BE2C (cell line): ENCODE data around the gene PIK3CB.

ENCODE experiments used
- DNase-seq: peaks from one replicate; pipeline ENCODE4 v3.0.0-alpha.2; 2020
- H3K27me3 ChIP-seq: fragments of 250-450 bp; sonication (Bioruptor Pico); 2 replicates; pipeline ENCODE4 v1.5.1; 2020; ENCODE audit warnings: mild to moderate bottlenecking
- H3K36me3 ChIP-seq: fragments of 250-450 bp; sonication (Bioruptor Pico); 2 replicates; pipeline ENCODE4 v1.5.1; 2020; ENCODE audit warnings: mild to moderate bottlenecking
- H3K4me1 ChIP-seq: fragments of 250-450 bp; sonication (Bioruptor Pico); 2 replicates; pipeline ENCODE4 v1.5.1; 2020
- H3K4me3 ChIP-seq: 2 replicates; pipeline ENCODE4 v1.5.1; 2011; ENCODE audit warnings: low read depth, low read length
- H3K9me3 ChIP-seq: fragments of 250-450 bp; sonication (Bioruptor Pico); 2 replicates; pipeline ENCODE4 v1.5.1; 2020
- TF ChIP-seq, protein P1 (sequence below): IDR thresholded peaks from 2 replicates; pipeline ENCODE4 v1.5.1; 2012; ENCODE audit warnings: mild to moderate bottlenecking, low read depth, low read length

The PIK3CB gene

GRCh38 chr3:138673641-138674530 is 160.8 kb downstream of the PIK3CB start:
- Histone ChIP-seq H3K4me1 (no peaks in the 10 kb centered on the region), H3K27me3 (no peaks in the 10 kb centered on the region), H3K4me3 (no peak overlapping the region), H3K9me3 (no peaks in the 10 kb centered on the region), H3K36me3 (no peaks in the 10 kb centered on the region; the same call in 1 of the 2 replicates)
- TF ChIP-seq, protein P1, sequence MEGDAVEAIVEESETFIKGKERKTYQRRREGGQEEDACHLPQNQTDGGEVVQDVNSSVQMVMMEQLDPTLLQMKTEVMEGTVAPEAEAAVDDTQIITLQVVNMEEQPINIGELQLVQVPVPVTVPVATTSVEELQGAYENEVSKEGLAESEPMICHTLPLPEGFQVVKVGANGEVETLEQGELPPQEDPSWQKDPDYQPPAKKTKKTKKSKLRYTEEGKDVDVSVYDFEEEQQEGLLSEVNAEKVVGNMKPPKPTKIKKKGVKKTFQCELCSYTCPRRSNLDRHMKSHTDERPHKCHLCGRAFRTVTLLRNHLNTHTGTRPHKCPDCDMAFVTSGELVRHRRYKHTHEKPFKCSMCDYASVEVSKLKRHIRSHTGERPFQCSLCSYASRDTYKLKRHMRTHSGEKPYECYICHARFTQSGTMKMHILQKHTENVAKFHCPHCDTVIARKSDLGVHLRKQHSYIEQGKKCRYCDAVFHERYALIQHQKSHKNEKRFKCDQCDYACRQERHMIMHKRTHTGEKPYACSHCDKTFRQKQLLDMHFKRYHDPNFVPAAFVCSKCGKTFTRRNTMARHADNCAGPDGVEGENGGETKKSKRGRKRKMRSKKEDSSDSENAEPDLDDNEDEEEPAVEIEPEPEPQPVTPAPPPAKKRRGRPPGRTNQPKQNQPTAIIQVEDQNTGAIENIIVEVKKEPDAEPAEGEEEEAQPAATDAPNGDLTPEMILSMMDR, result no peak
- DNase-seq, result no peak

DNA sequence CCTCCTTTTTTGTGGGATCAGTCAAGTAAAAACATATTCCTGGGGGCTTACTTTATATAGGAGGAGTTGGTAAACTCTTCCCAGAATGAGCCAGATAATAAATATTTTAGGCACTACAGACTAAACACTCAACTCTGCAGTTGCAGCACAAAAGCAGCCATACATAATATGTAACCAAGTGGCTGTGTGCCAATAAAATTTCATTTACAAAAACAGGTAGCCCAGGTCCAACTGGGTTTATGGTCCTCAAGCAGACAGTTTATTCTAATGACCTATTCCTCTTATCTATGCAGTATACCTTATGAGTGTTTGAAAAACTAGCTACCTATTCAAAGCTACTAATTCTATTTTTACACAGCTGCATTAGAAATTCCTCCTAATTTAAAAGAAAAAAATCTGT is 164.3 kb downstream of the PIK3CB start:
- TF ChIP-seq, protein P1, result no peak
- no peaks in the 10 kb centered on the region for H3K36me3 ChIP-seq
- no peaks in the 10 kb centered on the region for H3K27me3 ChIP-seq
- DNase-seq, result no peak
- H3K9me3 ChIP-seq, result no peaks in the 10 kb centered on the region
- H3K4me3 ChIP-seq, result no peak overlapping the region
- no peaks in the 10 kb centered on the region for H3K4me1 ChIP-seq

DNA sequence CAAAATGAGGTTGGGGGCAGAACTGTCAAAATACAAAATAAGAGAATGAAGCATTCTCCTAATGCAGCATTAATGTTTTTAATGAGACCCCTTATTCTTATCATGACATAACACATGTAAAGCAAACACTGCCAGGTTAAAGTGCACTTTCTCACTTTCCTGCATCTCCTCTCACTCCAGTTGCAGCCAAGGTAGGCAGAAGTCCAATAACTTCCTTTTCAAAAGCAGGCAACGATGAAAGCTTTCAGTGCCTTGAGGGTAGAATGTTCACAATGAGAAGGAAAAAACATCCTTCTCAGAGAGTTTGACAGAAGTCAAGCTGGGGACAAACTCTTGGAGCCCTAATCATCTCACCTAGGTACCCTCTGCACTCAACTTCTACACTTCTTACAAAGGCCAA is 166.6 kb downstream of the PIK3CB start:
- no peak for DNase-seq
- TF ChIP-seq, protein P1, result no peak
- Histone ChIP-seq H3K27me3 (no peaks in the 10 kb centered on the region), H3K4me1 (no peaks in the 10 kb centered on the region), H3K9me3 (no peaks in the 10 kb centered on the region), H3K36me3 (no peaks in the 10 kb centered on the region), H3K4me3 (no peak overlapping the region)

GRCh38 chr3:138657508-138657907 is 177.2 kb downstream of the PIK3CB start:
- TF ChIP-seq, protein P1, result no peak
- Histone ChIP-seq H3K36me3 (no peaks in the 10 kb centered on the region), H3K4me3 (no peak overlapping the region), H3K27me3 (no peaks in the 10 kb centered on the region), H3K4me1 (no peaks in the 10 kb centered on the region), H3K9me3 (no peaks in the 10 kb centered on the region)
- no peak for DNase-seq

- H3K9me3 ChIP-seq, result no peaks in the 10 kb centered on the region; the same call in 1 of the 2 replicates
- no peaks in the 10 kb centered on the region for H3K27me3 ChIP-seq
- DNase-seq, result peak; percentile 34
- H3K36me3 ChIP-seq, result no peaks in the 10 kb centered on the region; the same call in 1 of the 2 replicates
- no peaks in the 10 kb centered on the region for H3K4me1 ChIP-seq
- H3K4me3 ChIP-seq, result no peak overlapping the region
- TF ChIP-seq, protein P1, result no peak
Measured at GRCh38 chr3:138653567-138653966, 181.2 kb downstream of the PIK3CB start.

GRCh38 chr3:138649134-138649533 is 185.6 kb downstream of the PIK3CB start:
- H3K4me1 ChIP-seq, result no peaks in the 10 kb centered on the region
- no peak overlapping the region for H3K4me3 ChIP-seq
- no peak for DNase-seq
- TF ChIP-seq, protein P1, result no peak
- no peaks in the 10 kb centered on the region for H3K27me3 ChIP-seq
- H3K9me3 ChIP-seq, result no peaks in the 10 kb centered on the region; the same call in 1 of the 2 replicates
- H3K36me3 ChIP-seq, result no peaks in the 10 kb centered on the region; the same call in 1 of the 2 replicates
